Vagina (tissue), 2 donors: ENCODE measurements around the gene SERPIND1. TPM values are rescaled to one million over a fixed set of nuclear protein-coding genes. Genes with fewer than 3 reads are reported as not detected.

Experiments
- DNase-seq, 2 donors: peaks; one replicate each; pipeline ENCODE4 v3.0.0-alpha.2; 2017; ENCODE audit errors: extremely low spot score in 2 of 2
- H3K27ac ChIP-seq: fragments of 200-600 bp; sonication (generic); one replicate; pipeline ENCODE4 v1.5.1; 2019
- H3K27me3 ChIP-seq: fragments of 200-600 bp; sonication (generic); one replicate; pipeline ENCODE4 v1.5.1; 2019
- H3K36me3 ChIP-seq, 2 donors: fragments of 200-600 bp; sonication (generic); one replicate each; pipeline ENCODE4 v1.5.1; 2017 to 2019
- H3K4me1 ChIP-seq: fragments of 200-600 bp; sonication (generic); one replicate; pipeline ENCODE4 v1.5.1; 2019
- H3K4me3 ChIP-seq, 2 donors: fragments of 200-600 bp; sonication (generic); 1 replicate in 1 of 2; 2 replicates in 1 of 2; pipeline ENCODE4 v1.5.1; 2016 to 2019
- H3K9me3 ChIP-seq: fragments of 200-600 bp; sonication (generic); one replicate; pipeline ENCODE4 v1.5.1; 2019
- CTCF ChIP-seq, 3 experiments: fragments of 450-650 bp in 2 of 3; fragments of 200-600 bp in 1 of 3; sonication (generic) in 1 of 3; IDR thresholded peaks; one replicate each; pipeline ENCODE4 v1.5.1; 2017 to 2019; ENCODE audit warnings: antibody characterized with exemption in 3 of 3, mild to moderate bottlenecking in 2 of 3, moderate library complexity in 2 of 3
- POLR2A ChIP-seq, 2 donors: fragments of 450-650 bp; IDR thresholded peaks; one replicate each; pipeline ENCODE4 v1.6.1; 2017; ENCODE audit warnings: antibody characterized with exemption in 2 of 2, mild to moderate bottlenecking in 2 of 2, moderate library complexity in 2 of 2
- POLR2AphosphoS5 ChIP-seq, 2 donors: sonication (generic); formaldehyde crosslinking; IDR thresholded peaks; one replicate each; pipeline ENCODE4 v1.9.0; 2017; ENCODE audit warnings: antibody characterized with exemption in 2 of 2, mild to moderate bottlenecking in 2 of 2, low read depth in 1 of 2; ENCODE audit not compliant: insufficient read depth in 1 of 2
- intact Hi-C: fragments of 100-400 bp; cut with DNase I; formaldehyde crosslinking; loops from one replicate; pipeline ENCODE4 v1.15.1; 2023
- total RNA-seq: library from RNA; depleted of rRNA; stranded (reverse); fragments of >200 nt; gene quantifications from one replicate; pipeline ENCODE4 v1.2.3, GENCODE V29; 2016

SERPIND1 gene
- total RNA-seq, 1 donor from 2014 or later, result not detected

GRCh38 chr22:20793748-20794649 lies 20.1 kb downstream of the SERPIND1 start:
- Histone ChIP-seq H3K4me1 (no peaks in the 10 kb centered on the region), H3K27me3 (no peaks in the 10 kb centered on the region), H3K4me3 (no peak overlapping the region), H3K9me3 (no peaks in the 10 kb centered on the region), H3K36me3 (peaks cover 0 to 62% of the 10 kb centered on the region in 2 donors), H3K27ac (no peak overlapping the region)
- intact Hi-C loops, result no loop called here
- TF ChIP-seq POLR2AphosphoS5 (IDR thresholded peaks at IDR 0.05; ENCODE audit: insufficient read depth in 1 of 2, low read depth in 1 of 2) (no peak), CTCF (IDR thresholded peaks at IDR 0.05) (no peak), POLR2A (IDR thresholded peaks at IDR 0.05) (no peak)
- no peak for DNase-seq

- H3K36me3 ChIP-seq, result peaks cover 0 to 65% of the 10 kb centered on the region in 2 donors
- no peak for DNase-seq
- no peaks in the 10 kb centered on the region for H3K27me3 ChIP-seq
- H3K9me3 ChIP-seq, result no peaks in the 10 kb centered on the region
- H3K27ac ChIP-seq, result no peak overlapping the region
- H3K4me1 ChIP-seq, result no peaks in the 10 kb centered on the region
- intact Hi-C loops, result no loop called here
- no peak for TF ChIP-seq POLR2AphosphoS5 (IDR thresholded peaks at IDR 0.05; ENCODE audit: insufficient read depth in 1 of 2, low read depth in 1 of 2)
- no peak for TF ChIP-seq POLR2A (IDR thresholded peaks at IDR 0.05)
- no peak for TF ChIP-seq CTCF (IDR thresholded peaks at IDR 0.05)
- H3K4me3 ChIP-seq, result no peak overlapping the region
Measured at GRCh38 chr22:20794650-20795413, 20.9 kb downstream of the SERPIND1 start.

GRCh38 chr22:20796731-20797130 lies 22.8 kb downstream of the SERPIND1 start:
- Histone ChIP-seq H3K27me3 (no peaks in the 10 kb centered on the region), H3K27ac (no peak overlapping the region), H3K4me3 (no peak overlapping the region), H3K4me1 (no peaks in the 10 kb centered on the region), H3K9me3 (no peaks in the 10 kb centered on the region), H3K36me3 (peaks cover 0 to 80% of the 10 kb centered on the region in 2 donors)
- no peak for TF ChIP-seq CTCF (IDR thresholded peaks at IDR 0.05)
- no peak for TF ChIP-seq POLR2AphosphoS5 (IDR thresholded peaks at IDR 0.05; ENCODE audit: insufficient read depth in 1 of 2, low read depth in 1 of 2)
- no peak for TF ChIP-seq POLR2A (IDR thresholded peaks at IDR 0.05)
- DNase-seq, result no peak
- intact Hi-C loops, result no loop called here

- TF ChIP-seq POLR2AphosphoS5 (IDR thresholded peaks at IDR 0.05; ENCODE audit: insufficient read depth in 1 of 2, low read depth in 1 of 2), result no peak
- no peak for TF ChIP-seq POLR2A (IDR thresholded peaks at IDR 0.05)
- no peak for TF ChIP-seq CTCF (IDR thresholded peaks at IDR 0.05)
- Histone ChIP-seq H3K27ac (no peak overlapping the region), H3K36me3 (peaks cover 0 to 80% of the 10 kb centered on the region in 2 donors), H3K4me1 (no peaks in the 10 kb centered on the region), H3K9me3 (no peaks in the 10 kb centered on the region), H3K27me3 (no peaks in the 10 kb centered on the region), H3K4me3 (no peak overlapping the region)
- DNase-seq, result no peak
- intact Hi-C loops, result no loop called here
Measured at GRCh38 chr22:20798218-20798617, 24.3 kb downstream of the SERPIND1 start.
